Stimulated activated CD4-positive, alpha-beta T cell treated with anti-CD3 and anti-CD28 coated beads, TNF-alpha, amount 100 ng/mL, for 24 hours (primary cell): ENCODE data around the gene OPCML.

ENCODE experiments used
- DNase-seq, 3 experiments: peaks; one replicate each; pipeline ENCODE4 v3.0.0-alpha.2; 2020; ENCODE audit warnings: low read depth in 3 of 3

OPCML gene

GRCh38 chr11:133503236-133503635 lies 29.1 kb downstream of the OPCML start:
- DNase-seq: no peak

DNA sequence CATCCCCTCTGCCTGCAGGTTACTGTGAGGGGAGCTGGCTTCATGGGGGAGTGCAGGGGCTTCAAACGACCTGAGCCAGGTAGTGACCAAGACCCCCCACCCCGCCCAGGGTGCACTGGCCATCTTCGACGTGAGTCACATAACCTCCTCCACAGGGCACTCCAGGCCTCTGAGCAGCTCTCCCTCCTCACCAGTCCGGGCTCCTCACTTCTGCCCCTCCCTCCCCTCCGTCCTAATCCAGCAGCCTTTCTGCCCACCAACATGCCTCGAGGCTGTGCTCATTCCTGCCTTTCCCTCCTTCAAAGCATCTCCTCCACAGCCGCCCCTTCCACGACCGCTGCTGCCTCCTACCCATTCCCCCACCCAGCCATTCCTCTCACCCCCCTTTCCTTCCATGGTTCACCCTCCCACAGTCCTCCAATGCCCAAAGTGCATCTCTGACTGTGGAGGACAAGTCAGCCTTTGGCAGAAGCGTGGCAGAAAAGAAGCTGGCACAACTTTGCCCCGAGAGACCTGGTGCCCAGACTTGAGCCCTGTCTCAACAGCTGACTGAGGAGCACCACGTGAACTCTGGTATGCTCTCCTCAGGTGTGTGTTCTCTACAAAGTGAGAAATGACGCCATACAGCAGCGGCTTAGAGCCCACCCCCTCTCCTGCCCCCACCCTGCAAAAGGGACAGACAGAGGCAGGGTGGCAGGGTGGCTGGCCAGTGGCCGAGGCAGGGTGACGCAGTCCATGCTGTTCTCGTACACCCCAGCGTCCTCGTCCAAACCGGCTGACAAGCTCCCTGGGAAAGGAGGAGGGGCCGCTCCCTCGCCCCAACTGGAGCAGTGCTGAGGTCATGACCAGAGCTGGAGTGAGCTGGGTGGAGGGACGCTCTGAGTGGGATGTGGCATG lies 30.4 kb downstream of the OPCML start:
- DNase-seq: no peak

DNA sequence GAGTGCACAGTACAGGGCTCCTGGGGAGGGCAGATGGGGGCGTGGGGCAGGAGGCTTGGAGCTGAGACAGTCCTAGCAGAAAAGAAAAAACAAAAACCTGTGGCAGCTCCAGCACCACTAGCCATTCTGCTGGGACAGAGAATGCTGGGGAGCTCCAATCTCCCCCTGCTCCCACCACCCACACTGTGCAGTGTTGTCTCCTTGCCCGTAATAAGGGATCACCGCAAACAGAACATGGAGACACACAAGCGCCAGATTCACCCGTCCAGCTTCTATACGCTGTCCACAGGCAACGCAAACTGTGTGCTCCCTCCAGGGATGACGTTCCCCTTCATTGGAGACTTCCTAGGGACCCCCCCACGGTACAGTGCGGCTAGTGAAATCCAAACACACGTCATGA lies 31.4 kb downstream of the OPCML start:
- no peak for DNase-seq

DNA sequence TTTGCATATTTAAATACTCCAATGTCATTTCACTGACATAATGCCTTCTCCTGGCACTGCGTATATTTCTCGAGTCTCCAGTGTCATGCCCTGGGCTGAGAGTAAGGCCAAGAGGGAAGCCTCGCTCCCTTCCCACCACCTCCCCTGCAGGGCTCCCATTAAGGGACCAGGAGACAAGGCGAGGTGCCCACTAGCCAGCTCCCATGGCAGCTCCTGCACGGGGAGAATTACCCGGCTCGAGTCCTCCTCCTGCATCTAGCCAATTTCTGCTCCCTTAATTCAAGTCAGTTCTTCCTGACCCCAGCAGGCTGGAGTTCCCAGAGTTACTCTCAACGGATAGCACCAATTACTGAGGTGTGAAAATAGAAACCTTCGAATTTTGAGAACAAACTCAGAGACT lies 31.9 kb downstream of the OPCML start:
- no peak for DNase-seq

DNA sequence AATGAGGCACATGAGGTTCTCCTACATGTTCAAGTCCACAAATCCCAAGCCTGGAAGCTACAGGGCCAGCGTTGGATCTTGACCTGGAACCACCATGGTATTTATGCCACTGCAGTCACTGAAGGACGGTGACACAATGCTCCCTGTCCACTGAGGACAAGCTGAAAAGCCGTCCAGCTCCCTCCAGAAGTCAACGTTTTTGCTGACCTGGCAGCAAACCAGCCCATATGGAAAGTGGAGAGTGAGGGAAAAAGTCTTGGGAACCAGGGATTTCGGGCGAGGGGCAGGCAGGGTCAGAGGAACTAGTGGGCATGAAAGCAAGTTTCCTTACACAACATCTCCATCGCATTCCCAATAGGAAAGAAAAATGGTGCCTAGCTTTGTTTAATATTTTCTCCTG lies 33.3 kb downstream of the OPCML start:
- no peak for DNase-seq

DNA sequence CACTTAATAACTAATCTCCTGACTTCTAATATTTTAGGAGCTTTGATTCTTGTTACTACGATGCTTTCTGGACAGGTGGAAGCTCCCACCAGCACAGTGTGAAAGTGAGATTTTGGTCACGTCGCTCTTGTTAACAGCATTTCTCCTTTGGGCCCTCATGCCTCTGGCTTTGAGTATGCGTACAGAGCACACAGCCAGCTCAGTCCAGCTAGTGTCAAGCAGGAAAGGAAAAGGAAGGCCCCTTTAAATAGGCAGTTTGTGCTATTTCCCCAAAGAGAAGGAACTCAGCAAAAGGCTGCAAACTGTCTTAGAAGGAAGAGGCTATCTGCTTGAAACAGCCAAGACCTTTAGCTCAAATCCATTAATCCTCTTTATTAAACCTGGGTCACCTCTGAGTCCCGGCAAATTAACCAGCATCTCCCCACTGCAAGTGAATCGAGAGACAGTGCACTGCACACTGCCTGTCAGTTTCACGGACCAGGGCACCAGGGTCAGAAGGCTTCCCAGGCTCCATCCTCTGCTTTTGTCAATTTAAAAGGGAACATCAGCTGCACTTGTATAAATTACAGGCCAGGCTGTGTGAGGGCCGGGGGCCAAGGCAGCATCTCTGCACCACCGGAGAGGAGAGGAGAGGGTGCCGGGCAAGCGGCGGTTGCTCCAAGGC lies 34.7 kb downstream of the OPCML start:
- DNase-seq: no peak

DNA sequence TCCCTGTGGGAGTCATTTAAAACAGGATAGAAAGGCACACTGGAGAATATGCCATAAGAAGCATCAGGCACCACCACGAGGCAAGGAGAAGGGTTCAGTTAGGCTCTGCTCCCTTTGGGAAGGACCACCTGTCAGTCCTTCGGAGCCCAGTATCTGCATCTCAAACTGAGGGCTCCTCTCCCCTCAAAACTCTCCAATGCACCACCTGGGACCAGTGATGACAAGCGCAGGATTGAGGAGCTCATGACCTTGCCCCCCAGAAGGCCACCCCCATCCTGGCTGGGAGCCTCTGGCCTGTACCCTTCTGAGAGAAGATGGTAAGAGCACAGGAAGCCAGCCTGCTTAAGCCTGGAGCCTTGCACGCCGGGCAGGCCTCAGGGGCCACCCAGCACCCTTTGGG lies 39.4 kb downstream of the OPCML start:
- DNase-seq: no peak

DNA sequence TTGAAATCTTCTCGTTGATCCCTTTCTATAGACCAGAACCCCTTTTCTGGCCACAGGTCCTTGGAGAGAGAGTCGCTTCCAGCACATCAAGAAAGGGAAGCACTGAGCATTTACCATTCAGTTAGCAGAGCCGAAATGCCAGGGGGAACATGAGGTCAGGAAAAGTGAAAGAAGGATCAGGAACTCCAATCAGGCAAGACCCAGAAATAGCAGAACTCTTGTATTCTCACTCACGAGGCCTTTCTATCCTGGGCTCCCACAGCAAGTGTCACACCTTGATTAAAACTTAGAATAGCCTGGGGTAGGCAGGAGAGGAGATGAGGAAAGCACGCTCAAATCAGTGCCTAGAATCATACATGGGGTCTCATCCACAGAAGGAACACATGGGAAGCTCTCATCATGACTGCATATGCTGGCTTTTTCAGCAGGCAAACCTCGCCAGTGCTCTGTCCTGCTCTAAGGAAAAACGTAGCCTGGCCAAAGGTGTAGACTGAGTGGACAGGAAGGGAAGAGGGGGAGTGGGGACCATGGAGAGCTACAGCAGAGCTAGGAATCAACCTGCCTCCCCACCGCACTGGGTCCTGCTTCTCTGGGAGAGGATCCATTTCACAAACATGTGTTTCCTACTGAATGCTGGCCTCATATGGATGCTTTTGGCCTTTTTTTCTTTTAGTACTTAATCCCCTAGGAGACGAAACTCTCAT lies 40.5 kb downstream of the OPCML start:
- no peak for DNase-seq

- DNase-seq: no peak
These were observed 51.6 kb downstream of the OPCML start for GRCh38 chr11:133480722-133481121.

DNA sequence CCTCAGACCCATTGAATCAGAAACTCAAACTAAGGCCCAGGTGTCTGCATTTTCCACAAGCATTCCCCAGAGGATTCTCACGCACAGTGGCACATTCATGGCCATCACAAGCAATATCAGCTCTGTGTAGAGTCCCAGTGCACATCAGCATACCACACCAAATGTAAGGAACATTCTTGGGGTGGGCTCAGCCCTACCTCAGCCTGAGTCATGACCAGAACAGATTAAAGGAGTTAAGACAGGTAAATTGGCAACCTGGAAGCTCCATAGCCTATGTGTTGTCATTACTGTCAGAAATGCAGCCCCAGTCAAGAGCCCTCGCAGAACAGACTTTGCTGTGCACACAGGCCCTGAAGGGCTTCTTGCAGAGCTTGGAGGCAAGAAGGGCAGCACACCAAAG lies 53.1 kb downstream of the OPCML start:
- no peak for DNase-seq

- no peak for DNase-seq
These were observed 55.1 kb downstream of the OPCML start for GRCh38 chr11:133477251-133477625.

GRCh38 chr11:133476570-133477250 lies 55.6 kb downstream of the OPCML start:
- no peak for DNase-seq

DNA sequence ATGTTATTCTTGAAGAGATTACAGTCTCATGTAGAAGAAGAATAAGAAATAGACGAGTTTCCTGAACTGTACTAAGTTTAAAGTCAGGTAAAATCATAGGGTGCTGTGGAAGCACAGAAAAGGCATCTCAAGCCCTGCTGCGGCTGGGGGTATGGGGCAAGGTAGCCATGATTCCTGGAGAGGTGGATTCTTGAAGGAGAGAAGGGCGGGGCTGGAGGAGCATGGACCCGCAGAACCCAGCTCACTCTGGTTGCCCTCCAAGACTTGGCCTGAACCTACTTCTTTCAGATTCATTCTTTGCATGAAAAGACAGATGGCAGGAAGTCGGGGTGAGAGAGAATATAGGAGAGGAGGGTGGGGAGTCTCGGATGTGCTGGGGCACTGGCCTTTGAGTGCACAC lies 57.8 kb downstream of the OPCML start:
- no peak for DNase-seq

DNA sequence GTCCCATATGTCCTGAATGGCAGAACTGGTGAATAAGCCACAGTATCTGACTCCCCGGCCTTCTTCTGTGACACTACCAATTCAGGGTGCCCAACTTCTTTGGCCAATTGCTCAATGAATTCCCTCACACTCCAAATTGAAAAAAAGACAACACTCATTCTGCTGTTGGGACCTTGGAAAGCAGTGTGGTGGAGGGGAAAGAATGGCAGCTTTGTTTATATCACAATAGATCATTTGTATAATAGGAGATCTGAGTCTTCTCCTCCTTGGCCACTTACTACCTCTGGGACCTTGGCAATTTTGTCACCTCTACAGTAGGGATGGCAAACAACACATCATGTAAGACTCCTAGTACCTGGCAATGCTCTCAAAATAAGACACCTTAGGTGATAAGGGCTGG lies 64.6 kb downstream of the OPCML start:
- no peak for DNase-seq

GRCh38 chr11:133443206-133443747 lies 89.0 kb downstream of the OPCML start:
- no peak for DNase-seq

DNA sequence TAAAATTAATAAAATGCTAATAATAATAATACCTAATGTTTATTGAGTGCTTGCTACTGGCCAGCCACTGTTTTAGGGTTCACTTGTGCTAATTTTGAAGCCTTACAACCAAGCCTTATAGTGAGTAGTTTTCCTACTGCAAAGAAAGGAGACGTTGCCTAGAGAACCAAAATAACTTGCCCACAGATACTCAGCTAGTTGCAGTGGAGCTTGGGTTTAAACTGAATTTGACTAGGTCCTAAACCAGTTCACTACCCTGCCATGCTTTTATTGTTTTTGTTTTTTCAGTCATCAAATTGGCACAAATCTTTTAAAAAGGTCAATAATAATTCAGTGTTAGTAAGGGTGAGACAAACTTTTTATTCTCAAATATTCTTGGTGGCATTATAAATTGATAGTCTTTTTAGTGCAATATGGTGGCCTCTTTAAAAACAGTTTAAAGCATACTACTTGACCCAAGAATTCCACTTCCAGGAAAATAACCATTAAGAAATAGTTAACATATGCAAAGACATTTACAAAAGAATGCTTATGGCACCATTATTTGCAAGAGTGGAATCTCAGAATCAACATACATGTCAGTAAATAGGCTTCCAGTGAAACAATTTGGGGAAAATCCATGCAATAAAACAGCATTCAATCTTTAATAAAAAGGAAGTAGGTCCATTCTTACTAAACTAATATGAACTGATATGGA lies 90.2 kb downstream of the OPCML start:
- DNase-seq: no peak

GRCh38 chr11:133425992-133426391 lies 106.3 kb downstream of the OPCML start:
- DNase-seq: no peak

- DNase-seq: no peak
These were observed 107.1 kb downstream of the OPCML start for GRCh38 chr11:133425245-133425644.

- no peak for DNase-seq
These were observed 114.1 kb downstream of the OPCML start for GRCh38 chr11:133418218-133418617.

- no peak for DNase-seq
These were observed 117.8 kb downstream of the OPCML start for GRCh38 chr11:133414506-133414905.

GRCh38 chr11:133413703-133414102 lies 118.6 kb downstream of the OPCML start:
- no peak for DNase-seq
